ENCODE results near the gene NDUFC2.

GRCh38 chr11:78079232-78080083 is at the start of gene NDUFC2:
- TF ChIP-seq POLR2A (IDR thresholded peaks at IDR 0.05) = peak in 3 of 4 donors; percentile 57 to 79 (median 61)
- peak; percentile 85 to 89 for TF ChIP-seq POLR2AphosphoS5 (IDR thresholded peaks at IDR 0.05)
- peak in 1 of 6 experiments; percentile 19 for TF ChIP-seq CTCF (IDR thresholded peaks at IDR 0.05)

Data from upper lobe of left lung (tissue), 4 donors.